ENCODE data around the gene LARGE1. TPM values are rescaled to one million over a fixed set of nuclear protein-coding genes. Genes with fewer than 3 reads are reported as not detected.

LARGE1 gene
- total and polyA plus RNA-seq, 2 experiments from 2014 or later: 21.2 to 23.6 TPM

- Histone ChIP-seq H3K79me2 (no peaks in the 10 kb centered on the region), H4K20me1 (ENCODE audit: insufficient read depth, poor library complexity, severe bottlenecking) (no peaks in the 10 kb centered on the region), H3K4me3 (no peak overlapping the region), H2AFZ (no peak overlapping the region), H3K9me2 (replicated peaks; ENCODE audit: insufficient read depth) (no peaks in the 10 kb centered on the region), H3K36me3 (replicated peaks; ENCODE audit: insufficient read depth, low read depth) (no peaks in the 10 kb centered on the region), H3K9me3 (ENCODE audit: low read depth) (no peaks in the 10 kb centered on the region), H3K27ac (no peak overlapping the region), H3K4me1 (ENCODE audit: insufficient read depth) (no peaks in the 10 kb centered on the region), H3K27me3 (no peaks in the 10 kb centered on the region), H3K4me2 (no peak overlapping the region)
- WGBS (ENCODE audit: low lambda C conversion rate, missing lambda C conversion rate): 78% methylated on average over 4 of the region's 4 CpGs
- DNase-seq (ENCODE audit: low spot score): no peak
- TF ChIP-seq, protein P1, sequence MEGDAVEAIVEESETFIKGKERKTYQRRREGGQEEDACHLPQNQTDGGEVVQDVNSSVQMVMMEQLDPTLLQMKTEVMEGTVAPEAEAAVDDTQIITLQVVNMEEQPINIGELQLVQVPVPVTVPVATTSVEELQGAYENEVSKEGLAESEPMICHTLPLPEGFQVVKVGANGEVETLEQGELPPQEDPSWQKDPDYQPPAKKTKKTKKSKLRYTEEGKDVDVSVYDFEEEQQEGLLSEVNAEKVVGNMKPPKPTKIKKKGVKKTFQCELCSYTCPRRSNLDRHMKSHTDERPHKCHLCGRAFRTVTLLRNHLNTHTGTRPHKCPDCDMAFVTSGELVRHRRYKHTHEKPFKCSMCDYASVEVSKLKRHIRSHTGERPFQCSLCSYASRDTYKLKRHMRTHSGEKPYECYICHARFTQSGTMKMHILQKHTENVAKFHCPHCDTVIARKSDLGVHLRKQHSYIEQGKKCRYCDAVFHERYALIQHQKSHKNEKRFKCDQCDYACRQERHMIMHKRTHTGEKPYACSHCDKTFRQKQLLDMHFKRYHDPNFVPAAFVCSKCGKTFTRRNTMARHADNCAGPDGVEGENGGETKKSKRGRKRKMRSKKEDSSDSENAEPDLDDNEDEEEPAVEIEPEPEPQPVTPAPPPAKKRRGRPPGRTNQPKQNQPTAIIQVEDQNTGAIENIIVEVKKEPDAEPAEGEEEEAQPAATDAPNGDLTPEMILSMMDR (IDR thresholded peaks at IDR 0.05; ENCODE audit: poor library complexity): no peak
- TF ChIP-seq EZH2 (IDR thresholded peaks at IDR 0.05; ENCODE audit: borderline replicate concordance) (no peak), EZH2phosphoT487 (IDR thresholded peaks at IDR 0.05; ENCODE audit: low read depth, severe bottlenecking, unreplicated experiment) (no peak)
Observed at GRCh38 chr22:33357981-33358399, 562.3 kb downstream of the LARGE1 start.

GRCh38 chr22:33354928-33355327, 565.3 kb downstream of the LARGE1 start:
- H3K27ac ChIP-seq: no peak overlapping the region
- 63% methylated on average over 1 of the region's 1 CpG for WGBS (ENCODE audit: low lambda C conversion rate, missing lambda C conversion rate)
- no peaks in the 10 kb centered on the region for H3K9me2 ChIP-seq (replicated peaks; ENCODE audit: insufficient read depth)
- H3K9me3 ChIP-seq (ENCODE audit: low read depth): no peaks in the 10 kb centered on the region
- no peak overlapping the region for H3K4me3 ChIP-seq
- no peak overlapping the region for H3K4me2 ChIP-seq
- no peak for DNase-seq (ENCODE audit: low spot score)
- H4K20me1 ChIP-seq (ENCODE audit: insufficient read depth, poor library complexity, severe bottlenecking): no peaks in the 10 kb centered on the region
- no peaks in the 10 kb centered on the region for H3K79me2 ChIP-seq
- no peaks in the 10 kb centered on the region for H3K4me1 ChIP-seq (ENCODE audit: insufficient read depth)
- no peaks in the 10 kb centered on the region for H3K27me3 ChIP-seq
- no peak overlapping the region for H2AFZ ChIP-seq
- H3K36me3 ChIP-seq (replicated peaks; ENCODE audit: insufficient read depth, low read depth): no peaks in the 10 kb centered on the region
- no peak for TF ChIP-seq EZH2phosphoT487 (IDR thresholded peaks at IDR 0.05; ENCODE audit: low read depth, severe bottlenecking, unreplicated experiment)
- no peak for TF ChIP-seq EZH2 (IDR thresholded peaks at IDR 0.05; ENCODE audit: borderline replicate concordance)
- TF ChIP-seq, protein P1 (IDR thresholded peaks at IDR 0.05; ENCODE audit: poor library complexity): no peak

- H3K9me3 ChIP-seq (ENCODE audit: low read depth): no peaks in the 10 kb centered on the region
- H3K4me1 ChIP-seq (ENCODE audit: insufficient read depth): no peaks in the 10 kb centered on the region
- H3K4me3 ChIP-seq: no peak overlapping the region
- H3K9me2 ChIP-seq (replicated peaks; ENCODE audit: insufficient read depth): no peaks in the 10 kb centered on the region
- no peak for DNase-seq (ENCODE audit: low spot score)
- H3K27me3 ChIP-seq: no peaks in the 10 kb centered on the region
- H3K36me3 ChIP-seq (replicated peaks; ENCODE audit: insufficient read depth, low read depth): no peaks in the 10 kb centered on the region
- H3K79me2 ChIP-seq: no peaks in the 10 kb centered on the region
- no peak overlapping the region for H3K4me2 ChIP-seq
- 90% methylated on average over 4 of the region's 4 CpGs for WGBS (ENCODE audit: low lambda C conversion rate, missing lambda C conversion rate)
- H3K27ac ChIP-seq: no peak overlapping the region
- no peak overlapping the region for H2AFZ ChIP-seq
- no peak for TF ChIP-seq EZH2 (IDR thresholded peaks at IDR 0.05; ENCODE audit: borderline replicate concordance)
- TF ChIP-seq, protein P1 (IDR thresholded peaks at IDR 0.05; ENCODE audit: poor library complexity): no peak
- no peak for TF ChIP-seq EZH2phosphoT487 (IDR thresholded peaks at IDR 0.05; ENCODE audit: low read depth, severe bottlenecking, unreplicated experiment)
- H4K20me1 ChIP-seq (ENCODE audit: insufficient read depth, poor library complexity, severe bottlenecking): no peaks in the 10 kb centered on the region
Observed at GRCh38 chr22:33353502-33353901, 566.8 kb downstream of the LARGE1 start.

- no peak overlapping the region for H3K4me3 ChIP-seq
- WGBS (ENCODE audit: low lambda C conversion rate, missing lambda C conversion rate): 94% methylated on average over 1 of the region's 1 CpG
- H3K79me2 ChIP-seq: no peaks in the 10 kb centered on the region
- no peak overlapping the region for H3K27ac ChIP-seq
- no peaks in the 10 kb centered on the region for H3K4me1 ChIP-seq (ENCODE audit: insufficient read depth)
- no peak overlapping the region for H3K4me2 ChIP-seq
- no peak overlapping the region for H2AFZ ChIP-seq
- H4K20me1 ChIP-seq (ENCODE audit: insufficient read depth, poor library complexity, severe bottlenecking): no peaks in the 10 kb centered on the region
- TF ChIP-seq EZH2 (IDR thresholded peaks at IDR 0.05; ENCODE audit: borderline replicate concordance): no peak
- H3K36me3 ChIP-seq (replicated peaks; ENCODE audit: insufficient read depth, low read depth): no peaks in the 10 kb centered on the region
- H3K9me3 ChIP-seq (ENCODE audit: low read depth): no peaks in the 10 kb centered on the region
- DNase-seq (ENCODE audit: low spot score): no peak
- H3K27me3 ChIP-seq: no peaks in the 10 kb centered on the region
- no peaks in the 10 kb centered on the region for H3K9me2 ChIP-seq (replicated peaks; ENCODE audit: insufficient read depth)
Observed at GRCh38 chr22:33352768-33353167, 567.5 kb downstream of the LARGE1 start.

Data from hepatocyte (in vitro differentiated cells).